HG02870 (cell line): ENCODE measurements around the gene JAM3.
"Not testable (repeated sequence)": the region's sequence is repeated elsewhere in the genome, so short reads cannot be mapped to it uniquely, and the experiment has no call there.

Source experiments
- ATAC-seq: cut with Tn5 transposase; IDR thresholded peaks from one replicate; pipeline ENCODE4 v1.9.1; 2021; ENCODE audit warnings: mild to moderate bottlenecking, moderate library complexity; ENCODE audit not compliant: unreplicated experiment

Gene JAM3

DNA sequence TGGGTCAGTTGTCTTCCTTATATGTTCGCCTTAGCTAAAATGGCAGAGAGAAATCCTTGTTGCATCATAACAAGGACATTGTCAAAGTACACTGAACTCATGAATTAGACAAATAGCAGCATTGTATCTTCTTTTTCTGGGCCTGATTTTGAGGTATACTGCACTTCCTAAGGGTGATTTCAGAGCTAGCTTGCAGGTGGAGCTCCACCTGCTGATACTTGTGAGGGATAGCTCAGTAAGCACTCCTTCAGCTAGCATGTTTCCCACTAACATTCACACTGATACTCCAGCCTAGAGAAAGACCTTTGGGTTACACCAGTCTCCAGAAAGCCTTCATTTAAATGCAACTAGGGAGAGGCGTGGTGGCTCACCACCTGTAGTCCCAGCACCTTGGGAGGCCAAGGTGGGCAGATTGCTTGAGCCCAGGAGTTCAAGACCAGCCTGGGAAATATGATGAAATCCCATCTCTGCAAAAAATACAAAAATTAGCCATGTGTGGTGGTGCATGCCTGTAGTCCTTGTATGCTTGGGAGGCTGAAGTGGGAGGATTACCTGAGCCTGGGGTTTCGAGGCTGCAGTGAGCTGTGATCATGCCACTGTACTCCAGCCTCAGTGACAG is 29.8 kb downstream of the JAM3 start:
- ATAC-seq, result peak; percentile 48

DNA sequence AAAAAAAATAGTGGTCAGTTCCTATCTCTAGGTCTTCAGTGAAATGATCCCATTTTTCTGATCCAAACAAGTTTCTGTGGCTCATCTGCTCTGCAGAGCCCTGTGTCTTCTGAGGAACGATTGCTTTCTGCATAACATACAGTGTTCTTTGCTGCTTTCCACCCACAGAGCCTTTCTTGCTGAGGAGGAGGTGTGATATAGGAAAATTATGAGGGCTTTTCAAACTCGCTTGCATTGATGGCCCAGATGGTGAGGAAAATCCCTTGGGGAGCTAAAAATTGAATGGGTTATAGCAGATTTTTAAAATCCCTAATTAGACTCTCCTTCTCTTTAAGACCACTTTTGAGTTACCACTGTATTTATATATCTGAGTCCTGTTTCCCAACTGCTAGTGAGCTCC is 31.3 kb downstream of the JAM3 start:
- no peak for ATAC-seq

DNA sequence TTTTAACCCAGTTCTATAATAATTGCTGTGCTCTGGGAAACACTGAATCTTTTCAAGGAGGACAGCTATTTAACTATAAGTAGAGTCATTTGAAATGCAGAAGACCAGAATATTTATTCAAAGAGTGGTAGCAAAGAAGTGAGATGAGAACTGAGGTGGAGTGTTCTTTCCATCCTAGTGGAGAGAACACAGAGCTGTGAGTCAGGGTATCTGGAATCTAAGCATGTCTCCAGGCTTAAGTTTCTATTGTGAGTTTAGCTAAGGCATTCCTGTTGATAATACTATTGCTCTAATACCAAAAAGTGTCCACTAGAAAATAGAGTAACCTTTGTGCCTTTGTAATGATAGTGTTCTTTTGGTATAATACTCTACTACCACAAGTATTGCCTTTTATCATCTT is 32.4 kb downstream of the JAM3 start:
- ATAC-seq, result no peak

DNA sequence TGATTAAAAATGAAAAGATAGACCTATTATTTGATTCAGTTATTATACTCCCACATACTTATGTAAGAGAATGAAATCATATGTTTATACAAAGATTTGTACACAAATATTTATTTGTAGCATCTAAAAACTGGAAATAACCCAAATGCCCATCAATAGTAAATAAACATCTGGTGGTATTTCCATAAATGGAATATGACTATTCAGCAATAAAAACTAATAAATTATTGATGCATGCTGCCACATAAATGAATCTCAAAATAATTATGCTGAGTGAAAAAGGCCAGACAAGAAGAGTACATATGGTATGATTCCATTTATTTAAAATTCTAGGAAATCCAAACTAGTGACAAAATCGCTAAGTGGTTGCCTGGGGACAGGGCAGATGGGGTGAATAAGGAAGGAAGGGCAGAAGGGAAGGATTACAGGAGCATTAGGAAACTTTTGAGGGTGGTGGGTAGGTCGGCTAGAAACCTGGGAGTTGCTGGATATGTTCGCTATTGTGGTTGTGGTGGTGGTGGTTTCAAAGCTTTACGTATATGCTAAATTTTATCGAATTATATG is 41.5 kb downstream of the JAM3 start:
- no peak for ATAC-seq

DNA sequence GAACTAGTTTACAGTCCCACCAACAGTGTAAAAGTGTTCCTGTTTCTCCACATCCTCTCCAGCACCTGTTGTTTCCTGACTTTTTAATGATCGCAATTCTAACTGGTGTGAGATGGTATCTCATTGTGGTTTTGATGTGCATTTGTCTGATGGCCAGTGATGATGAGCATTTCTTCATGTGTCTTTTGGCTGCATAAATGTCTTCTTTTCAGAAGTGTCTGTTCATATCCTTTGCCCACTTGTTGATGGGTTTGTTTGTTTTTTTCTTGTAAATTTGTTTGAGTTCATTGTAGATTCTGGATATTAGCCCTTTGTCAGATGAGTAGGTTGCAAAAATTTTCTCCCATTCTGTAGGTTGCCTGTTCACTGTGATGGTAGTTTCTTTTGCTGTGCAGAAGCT is 44.9 kb downstream of the JAM3 start:
- not testable (repeated sequence) for ATAC-seq

DNA sequence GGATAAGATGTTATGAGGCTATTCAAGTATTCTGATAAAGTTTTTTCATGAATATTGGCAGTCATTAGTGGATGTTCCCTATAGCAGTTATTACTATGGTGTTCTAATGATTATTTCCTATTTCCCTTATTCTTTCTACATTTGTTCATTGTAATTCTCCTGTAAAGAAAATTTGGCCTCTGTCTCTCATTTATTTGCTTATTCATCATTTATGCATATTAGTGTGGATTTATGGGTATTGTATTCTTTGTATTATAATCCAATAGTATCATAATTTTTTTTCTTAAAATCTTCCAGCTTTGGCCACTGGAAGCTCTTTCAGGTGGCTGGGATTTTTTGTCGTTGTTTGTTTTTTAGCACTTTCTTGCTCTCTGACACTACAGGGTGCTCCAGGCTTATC is 47.3 kb downstream of the JAM3 start:
- no peak for ATAC-seq

DNA sequence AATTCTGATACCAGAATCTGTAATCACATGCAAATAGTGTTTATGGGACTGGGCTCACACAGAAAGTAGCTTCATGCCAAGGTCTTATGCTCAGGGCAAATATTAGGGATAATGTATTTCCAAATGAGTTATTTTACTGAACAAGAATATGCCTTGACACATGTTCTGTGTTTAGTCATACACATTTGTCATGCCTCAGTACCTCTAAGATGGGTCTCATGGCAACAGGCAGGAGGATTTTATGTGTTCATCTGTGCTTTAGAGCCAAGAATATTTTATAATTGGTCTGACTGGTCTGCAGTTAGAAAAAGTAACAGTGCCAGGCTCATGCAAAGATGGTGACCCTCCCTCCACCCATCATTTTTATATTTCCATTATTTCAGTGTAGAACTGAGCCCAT is 49.1 kb downstream of the JAM3 start:
- no peak for ATAC-seq

DNA sequence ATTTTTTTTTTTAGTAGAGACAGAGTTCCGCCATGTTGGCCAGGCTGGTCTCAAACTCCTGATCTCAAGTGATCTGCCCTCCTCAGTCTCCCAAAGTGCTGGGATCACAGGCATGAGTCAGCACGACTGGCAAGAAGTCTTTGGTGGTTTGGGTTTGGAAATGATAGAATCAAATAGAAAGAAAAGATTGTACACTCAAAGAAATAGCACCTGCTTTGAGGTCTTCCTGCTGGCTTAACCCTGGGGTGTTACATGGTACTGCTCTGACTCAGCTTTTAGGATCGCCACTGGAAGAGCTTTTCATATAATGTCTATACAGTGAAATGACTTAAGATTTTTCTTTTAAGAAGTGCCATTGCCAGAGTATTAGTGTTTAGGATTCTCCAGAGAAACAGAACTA is 50.2 kb downstream of the JAM3 start:
- no peak for ATAC-seq

DNA sequence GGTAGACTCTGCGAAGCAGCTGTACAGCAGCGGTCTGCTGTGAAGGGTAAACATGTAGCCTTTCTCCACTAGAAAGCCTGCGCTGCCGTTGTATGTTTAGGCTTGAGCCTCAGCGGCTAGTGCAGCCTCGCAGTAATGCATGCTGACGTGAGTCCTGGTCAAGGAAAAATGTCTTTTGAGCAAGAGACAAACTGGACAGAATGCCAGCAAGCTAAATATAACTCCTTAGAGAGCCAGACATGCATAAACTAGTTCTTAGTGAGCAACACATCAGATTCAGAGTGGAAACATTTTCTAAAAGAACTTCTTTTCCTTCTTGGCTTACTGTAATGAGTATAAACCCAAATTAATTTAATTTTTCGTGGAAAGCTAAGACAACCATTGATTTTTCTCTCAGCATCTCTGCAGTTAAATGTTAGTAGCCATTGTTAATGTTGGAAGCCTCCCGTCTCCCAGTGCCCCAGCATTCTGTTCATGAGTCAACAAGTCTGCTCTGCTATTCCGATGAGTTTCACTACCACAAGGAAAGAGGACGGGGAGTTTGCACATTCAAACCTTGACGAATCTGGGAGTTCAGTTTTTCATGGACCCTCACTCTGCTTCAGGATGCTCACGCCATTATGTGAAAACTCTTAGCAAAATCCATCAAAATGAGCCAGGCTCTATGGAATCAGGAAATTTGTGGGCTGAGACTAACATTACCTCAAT is 51.4 kb downstream of the JAM3 start:
- ATAC-seq, result no peak

DNA sequence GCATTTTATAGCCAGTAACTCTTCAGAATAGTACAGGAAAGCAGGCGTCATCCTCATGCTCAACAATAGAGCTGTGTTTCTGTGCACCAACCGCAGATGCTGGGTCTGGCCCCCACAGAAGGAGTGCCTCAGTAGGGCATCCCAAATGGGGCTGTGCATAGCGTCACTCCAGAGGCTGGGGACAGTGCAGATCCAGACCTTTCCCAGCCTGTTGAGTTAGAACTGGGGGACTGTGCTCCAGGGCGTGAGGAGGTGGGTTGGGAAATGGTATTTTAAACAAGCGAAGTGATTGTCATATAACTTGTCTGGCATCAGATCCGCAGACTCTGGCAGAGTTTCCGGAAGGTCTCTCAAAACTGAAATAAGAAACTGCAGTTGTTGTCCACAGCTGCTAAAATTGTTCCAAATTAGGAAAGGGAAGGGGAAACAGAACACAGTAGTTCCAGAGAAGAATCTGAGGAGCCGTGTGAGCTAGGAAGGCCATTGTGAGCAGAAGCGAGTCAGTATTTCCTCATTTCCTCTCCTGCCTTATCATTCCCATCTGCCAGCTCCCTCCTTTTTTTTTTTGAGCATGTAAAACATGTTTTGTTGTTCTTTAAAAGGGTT is 52.2 kb downstream of the JAM3 start:
- no peak for ATAC-seq

DNA sequence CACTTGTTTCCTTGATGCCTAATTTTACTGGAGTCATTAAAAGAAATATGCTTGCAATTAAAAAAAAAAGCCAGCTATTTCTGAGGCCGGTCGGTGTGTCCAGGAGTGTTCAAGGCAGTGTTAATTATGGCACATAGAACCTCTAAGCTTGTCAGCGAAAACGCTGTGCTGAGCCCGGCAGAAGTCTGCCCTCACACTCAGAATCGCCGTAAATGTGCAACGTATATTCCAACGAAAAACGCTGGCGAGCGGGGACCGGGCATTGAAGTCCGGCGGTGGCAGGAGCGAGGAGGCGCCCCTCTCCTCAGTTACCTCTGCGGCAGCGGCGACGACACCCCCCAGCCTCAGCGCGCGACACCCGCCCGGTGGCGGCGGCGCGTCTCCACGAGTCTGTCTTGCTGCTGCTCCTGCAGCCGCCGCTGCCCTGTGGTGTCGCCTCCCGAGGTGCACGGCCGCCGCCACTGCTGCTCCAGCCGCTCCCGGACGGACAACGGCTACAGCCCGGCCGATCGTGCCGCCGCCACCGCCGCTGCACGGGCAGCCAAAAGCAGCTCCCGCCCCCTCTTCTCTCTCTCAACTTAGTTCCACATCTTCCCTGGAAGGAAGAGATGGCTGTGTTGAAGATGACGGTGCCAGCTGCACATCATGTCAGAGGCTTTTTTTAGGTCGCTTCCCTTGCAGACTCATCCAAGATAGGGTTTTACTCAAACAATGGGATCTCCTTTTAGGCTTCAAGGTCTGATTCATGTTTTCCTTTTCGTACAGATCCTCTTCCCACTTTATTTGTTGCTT is 56.0 kb downstream of the JAM3 start:
- ATAC-seq, result no peak

DNA sequence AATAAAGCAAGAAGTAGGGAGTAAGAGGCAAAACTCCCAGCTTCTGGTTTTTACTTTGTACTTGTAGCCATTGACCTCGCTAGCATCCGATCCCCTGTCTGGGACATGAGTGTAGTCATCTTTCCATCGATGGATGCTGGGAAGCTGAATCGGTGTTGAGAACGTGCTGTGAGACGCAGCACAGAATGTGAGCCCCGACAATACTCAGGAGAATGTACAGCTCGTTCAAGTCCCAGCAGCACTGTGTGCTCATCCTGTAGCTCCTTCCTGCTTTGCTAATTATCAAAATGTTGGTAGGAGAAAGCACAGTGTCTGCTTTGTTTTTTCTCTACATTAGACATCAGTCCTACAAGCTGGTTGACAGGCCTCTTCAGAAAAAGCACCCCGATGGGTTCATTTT is 56.6 kb downstream of the JAM3 start:
- ATAC-seq, result no peak

DNA sequence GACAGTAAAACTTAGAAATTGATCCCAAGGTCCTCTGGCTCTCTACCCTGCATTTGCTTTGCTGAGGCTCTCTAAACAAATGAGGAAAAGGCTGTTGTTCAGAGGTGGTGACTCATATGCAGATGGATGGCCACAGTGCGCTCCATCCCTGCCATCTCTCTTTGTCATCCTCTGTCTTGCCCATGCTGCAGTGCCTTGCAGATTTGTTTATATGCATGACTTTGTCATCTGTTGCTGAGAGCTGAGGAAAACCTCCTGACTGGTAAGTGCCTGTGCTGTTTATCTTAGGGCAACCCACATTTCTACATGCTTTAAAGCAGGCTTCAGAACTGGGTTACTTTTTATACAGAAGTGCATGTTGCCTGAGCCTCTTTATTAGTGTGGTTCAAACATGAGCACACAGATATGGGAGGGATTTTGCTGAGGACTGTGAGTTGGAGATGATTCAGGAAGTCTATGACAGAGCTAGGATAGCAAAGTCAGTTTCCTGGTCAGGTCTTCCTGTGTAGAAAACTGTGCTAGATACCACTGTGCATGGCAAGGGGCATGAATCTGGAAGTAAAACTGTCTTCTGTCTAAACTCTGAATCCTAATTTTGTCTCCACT is 57.4 kb downstream of the JAM3 start:
- ATAC-seq, result no peak

DNA sequence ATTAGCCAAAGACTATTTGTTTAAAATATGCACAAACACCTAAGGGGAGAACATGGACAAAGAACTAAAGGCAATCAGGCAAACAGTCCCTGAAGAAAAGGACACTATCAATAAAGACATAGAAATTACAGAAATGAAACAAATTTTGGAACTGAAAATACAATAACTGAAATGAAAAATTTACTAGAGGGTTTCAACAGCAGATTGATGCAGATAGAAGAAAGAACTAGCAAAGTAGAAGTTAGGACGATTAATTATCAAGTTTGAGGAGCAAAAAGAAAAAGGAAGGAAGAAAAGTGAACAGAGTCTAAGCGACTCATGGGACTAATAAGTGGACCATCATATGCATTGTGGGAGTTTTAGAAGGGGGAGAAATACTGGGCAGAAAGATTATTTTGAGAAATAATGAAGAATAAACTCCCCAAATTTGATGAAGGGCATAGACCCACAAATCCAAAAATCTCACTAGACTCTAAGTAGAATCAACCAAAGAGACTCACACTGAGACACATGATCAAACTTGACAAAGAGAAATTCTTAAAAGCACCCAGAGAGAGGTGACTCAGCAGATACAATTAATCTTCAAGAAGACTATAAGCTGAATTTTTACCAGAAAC is 62.9 kb downstream of the JAM3 start:
- no peak for ATAC-seq

DNA sequence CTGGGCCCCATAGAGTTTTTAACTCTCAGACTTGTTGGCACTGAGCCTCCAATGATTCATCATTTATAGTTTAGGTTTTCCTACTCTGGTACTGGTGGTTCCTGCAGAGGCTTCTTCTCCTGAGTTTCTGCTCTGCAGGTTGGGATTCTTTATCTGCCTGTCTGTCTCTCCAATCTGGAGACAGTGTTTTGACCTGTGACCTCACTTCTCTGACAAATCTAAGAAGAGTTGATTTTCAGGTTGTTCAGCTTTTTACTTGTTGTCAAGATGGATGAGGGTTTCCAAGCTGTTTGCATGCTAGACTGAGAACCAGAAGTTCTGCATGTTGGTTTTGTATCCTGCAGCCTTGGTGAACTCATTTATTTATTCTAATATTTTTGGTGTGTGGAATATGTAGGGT is 63.9 kb downstream of the JAM3 start:
- no peak for ATAC-seq

DNA sequence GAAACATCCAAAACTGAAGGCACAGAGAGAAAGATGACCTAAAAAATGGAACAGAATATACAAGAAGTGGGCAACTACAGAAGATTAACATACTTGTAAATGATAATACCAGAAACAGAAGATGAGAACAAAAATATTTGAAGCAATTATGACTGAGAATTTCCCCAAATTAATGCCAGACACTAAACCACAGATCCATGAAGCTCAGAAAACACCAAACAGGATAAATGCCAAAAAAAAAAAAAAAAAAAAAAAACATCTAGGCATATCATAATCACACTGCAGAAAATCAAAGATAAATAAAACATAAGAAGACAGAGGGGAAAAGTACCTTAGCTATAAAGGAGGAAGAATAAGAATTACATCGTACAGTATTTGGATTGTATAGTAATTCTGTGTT is 65.3 kb downstream of the JAM3 start:
- no peak for ATAC-seq

DNA sequence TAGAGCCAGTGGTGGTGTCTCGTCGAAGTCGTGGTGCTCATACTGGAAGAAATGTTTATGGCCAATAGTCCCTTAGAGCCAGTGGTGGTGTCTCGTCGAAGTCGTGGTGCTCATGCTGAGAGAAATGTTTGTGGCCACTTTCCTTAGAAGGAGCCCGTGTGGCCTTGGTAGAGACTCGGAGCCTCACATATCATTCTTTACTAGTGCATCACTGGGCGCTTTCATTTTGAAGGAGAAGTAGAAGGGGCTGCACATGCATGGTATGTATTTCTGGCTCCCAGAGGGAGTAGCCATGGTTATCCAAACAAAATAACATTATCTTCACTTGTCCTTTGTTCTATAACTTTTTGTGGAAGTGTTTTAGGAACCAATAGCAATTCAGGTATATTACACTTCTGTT is 69.5 kb downstream of the JAM3 start:
- no peak for ATAC-seq

DNA sequence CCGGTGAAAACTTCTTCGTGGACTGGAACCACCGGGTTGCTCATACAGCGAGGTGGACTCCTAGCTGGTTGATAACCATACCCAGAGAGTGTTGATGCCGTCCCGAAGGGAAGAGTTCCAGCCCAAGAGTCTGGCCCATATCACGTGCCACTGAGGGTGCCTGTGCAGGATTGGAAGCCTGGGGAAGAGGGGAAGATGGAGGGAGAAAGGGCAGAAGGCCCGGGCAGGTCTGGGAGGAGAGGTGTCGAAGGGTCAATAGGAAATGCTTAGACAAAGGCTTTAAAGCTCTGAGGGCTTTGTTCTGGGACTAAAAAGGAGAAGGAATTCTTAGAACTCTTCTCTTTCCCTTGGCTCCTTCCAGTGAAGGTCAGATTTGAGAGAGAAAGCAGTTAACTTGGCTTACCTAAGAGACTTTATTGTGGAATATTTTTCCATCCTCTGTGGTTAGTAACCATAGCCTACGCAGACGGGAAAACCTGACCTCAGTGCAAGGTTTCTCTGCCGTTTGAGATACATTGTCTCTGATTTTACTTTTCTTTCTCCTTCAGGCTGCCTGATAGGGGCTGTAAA is 70.5 kb downstream of the JAM3 start:
- no peak for ATAC-seq

DNA sequence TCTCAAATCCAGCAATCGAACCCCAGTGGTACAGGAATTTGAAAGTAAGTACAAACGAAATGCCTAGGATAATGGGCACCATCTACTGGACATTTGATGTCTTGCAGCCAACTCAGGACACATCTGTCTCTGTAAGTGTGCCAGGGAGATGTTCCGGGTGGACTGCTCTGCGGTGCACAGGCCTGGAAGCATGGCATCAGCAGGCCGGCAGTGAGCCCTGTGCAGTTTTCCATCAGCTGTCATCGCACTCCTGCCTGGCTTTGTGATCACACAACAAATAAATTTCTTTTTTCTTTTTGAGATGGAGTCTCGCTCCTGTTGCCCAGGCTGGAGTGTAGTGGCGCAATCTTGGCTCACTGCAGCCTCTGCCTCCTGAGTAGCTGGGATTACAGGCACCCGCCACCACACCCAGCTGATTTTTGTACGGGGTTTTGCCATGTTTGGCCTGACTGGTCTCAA is 71.0 kb downstream of the JAM3 start:
- no peak for ATAC-seq

DNA sequence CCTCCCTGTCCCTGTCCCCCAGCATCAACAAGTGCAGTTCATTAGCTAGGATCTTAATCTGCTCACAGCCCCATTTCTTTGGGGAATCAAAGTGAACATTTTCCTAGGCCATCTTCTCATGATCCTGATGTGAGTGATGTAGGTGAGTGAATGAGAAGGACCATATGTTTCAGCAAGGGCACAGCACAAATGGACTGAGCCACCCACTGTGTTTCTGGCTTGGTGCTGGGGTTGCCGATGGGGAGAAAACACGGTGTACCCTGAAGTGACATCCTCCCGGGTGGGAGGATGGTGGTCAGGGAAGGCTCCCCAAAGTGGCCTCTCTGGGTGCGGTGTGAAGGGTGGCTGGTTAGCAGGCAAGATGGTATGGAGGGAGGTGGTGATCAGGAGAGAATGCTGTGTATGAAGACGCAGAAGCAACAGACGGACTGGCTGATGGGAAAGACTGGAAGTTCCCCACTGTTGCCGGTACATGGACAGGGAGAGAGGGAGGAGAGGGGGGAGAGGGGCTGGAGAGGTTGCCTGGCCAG is 72.2 kb downstream of the JAM3 start:
- ATAC-seq, result no peak
